Bronchial epithelial cell (primary cell): ENCODE data around the gene ZNF581. TPM values are rescaled to one million over a fixed set of nuclear protein-coding genes. Genes with fewer than 3 reads are reported as not detected.

Source experiments
- DNase-seq: peaks from one replicate; pipeline ENCODE4 v3.0.0-alpha.2; 2010; ENCODE audit warnings: low read depth
- FAIRE-seq: peaks from 2 replicates; lab custom pipeline; 2011; peaks lifted over from hg19 to GRCh38; lab: Jason Lieb, UNC
- H3K27me3 ChIP-seq: 2 replicates; pipeline ENCODE4 v1.5.1; 2011; ENCODE audit warnings: low read length; ENCODE audit not compliant: control insufficient read depth, insufficient read depth
- H3K36me3 ChIP-seq: 2 replicates; pipeline ENCODE4 v1.5.1; 2011; ENCODE audit warnings: low read length; ENCODE audit not compliant: control insufficient read depth, insufficient read depth
- H3K4me3 ChIP-seq: 2 replicates; pipeline ENCODE4 v1.5.1; 2011; ENCODE audit warnings: mild to moderate bottlenecking, low read depth, low read length, control low read depth
- CTCF ChIP-seq: IDR thresholded peaks from 2 replicates; pipeline ENCODE4 v1.5.1; 2011; ENCODE audit warnings: mild to moderate bottlenecking, moderate library complexity, low read length, control low read depth, inconsistent platforms; ENCODE audit not compliant: insufficient read depth, severe bottlenecking
- total RNA-seq: library from RNA; depleted of rRNA; stranded (reverse); fragments of >200 nt; gene quantifications from 2 replicates; pipeline ENCODE4 v1.2.1, GENCODE V29; 2014

Gene ZNF581
- total RNA-seq, 1 donor from 2014 or later = 19.2 TPM

DNA sequence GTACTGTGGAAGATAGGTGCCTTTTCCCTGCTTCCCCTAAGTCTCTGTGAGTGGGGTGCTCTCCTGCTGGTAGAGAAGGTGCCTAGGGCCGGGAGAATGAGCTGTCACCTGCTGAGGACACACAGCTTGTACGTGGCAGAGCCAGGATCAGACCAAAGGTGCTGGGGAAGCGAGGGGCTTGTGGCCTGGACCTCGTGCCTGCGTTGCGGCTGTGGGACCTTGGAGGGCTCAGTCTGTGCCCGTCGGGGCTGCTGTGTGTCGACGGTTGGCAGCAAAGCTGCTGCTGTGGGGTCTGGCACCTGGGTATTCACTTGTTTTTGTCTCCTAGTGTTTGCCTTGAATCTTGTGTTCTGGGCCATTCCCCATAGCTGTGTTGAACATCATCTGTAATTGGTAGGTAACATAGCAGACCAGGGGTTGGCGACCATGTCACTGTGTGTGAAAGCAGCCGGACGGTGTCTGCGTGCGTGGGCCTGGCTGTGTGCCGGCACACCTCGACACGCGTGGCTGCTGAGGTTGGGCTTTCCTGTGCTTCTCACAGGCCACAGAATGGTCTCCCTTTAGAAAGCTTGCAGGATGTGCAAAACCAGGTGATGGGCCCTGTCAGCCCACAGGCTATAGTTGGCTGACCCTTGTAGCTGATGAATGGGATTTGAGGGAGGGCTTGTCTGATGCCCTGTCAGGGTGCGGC, 20.5 kb downstream of the ZNF581 start:
- no peak for TF ChIP-seq CTCF
- no peak for DNase-seq
- H3K27me3 ChIP-seq = no peaks in the 10 kb centered on the region
- FAIRE-seq = no peak
- H3K36me3 ChIP-seq = peaks cover 55% of the 10 kb centered on the region
- H3K4me3 ChIP-seq = no peak overlapping the region

- no peaks in the 10 kb centered on the region for H3K27me3 ChIP-seq
- no peak for FAIRE-seq
- peaks cover 58% of the 10 kb centered on the region for H3K36me3 ChIP-seq
- TF ChIP-seq CTCF = no peak
- DNase-seq = no peak
- no peak overlapping the region for H3K4me3 ChIP-seq
Observed at GRCh38 chr19:55666343-55667005, 23.0 kb downstream of the ZNF581 start.

DNA sequence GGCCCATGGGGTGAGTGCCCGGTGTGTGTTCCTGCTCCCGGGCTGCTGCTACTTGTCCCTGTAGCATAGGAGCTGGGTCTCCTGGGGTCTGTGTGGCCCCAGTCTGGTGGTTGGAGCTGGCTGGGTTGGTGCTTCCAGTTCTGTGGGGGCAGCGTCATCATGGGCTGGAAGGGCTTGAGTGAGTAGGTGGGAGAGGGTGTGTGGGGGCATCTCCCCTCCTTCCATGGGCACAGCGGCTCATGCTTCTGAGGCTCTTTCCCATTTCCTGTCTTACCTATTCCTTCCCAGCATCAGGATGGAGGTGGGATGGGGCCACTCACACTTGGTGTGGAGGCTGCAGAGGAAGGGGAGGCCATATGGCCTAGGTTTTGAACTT, 23.5 kb downstream of the ZNF581 start:
- Histone ChIP-seq H3K4me3 (no peak overlapping the region), H3K36me3 (peaks cover 53% of the 10 kb centered on the region), H3K27me3 (no peaks in the 10 kb centered on the region)
- FAIRE-seq = no peak
- DNase-seq = no peak
- TF ChIP-seq CTCF = no peak

DNA sequence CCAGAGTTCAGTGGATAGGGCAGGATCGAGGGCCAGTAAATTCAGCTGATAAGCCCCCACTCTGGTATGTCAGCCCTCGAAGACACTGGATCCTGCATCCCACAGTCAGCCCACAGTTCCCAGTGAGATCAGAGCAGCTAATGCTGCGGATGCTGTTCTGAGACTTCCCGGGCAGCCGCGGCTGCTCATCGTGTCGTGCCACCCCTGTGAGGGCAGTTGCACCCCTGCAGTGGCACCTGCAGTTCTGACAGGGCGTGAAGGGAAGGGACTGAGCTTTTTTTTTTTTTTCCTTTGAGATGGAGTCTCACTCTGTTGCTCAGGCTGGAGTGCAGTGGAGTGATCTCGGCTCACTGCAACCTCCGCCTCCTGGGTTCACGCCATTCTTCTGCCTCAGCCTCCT, 24.1 kb downstream of the ZNF581 start:
- Histone ChIP-seq H3K36me3 (peaks cover 51% of the 10 kb centered on the region), H3K4me3 (no peak overlapping the region), H3K27me3 (no peaks in the 10 kb centered on the region)
- no peak for DNase-seq
- TF ChIP-seq CTCF = no peak
- FAIRE-seq = no peak

DNA sequence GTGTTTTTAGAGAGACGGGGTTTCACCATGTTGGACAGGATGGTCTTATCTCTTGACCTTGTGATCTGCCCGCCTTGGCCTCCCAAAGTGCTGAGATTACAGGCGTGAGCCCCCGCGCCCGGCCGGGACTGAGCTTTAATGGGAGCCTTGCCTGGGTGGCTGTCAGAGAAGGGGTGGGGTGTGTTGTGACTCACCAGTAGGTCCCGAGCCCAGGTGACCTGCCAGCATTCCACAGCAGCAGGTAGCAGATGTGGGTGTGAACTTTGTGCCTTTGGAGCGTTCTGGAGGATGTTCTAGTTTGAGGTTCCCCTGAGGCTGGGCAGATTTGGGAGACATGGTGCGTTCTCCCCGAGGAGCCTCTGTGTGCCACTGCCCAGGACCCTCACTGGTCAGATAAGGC, 24.5 kb downstream of the ZNF581 start:
- DNase-seq (peak; percentile 39), FAIRE-seq (peak; percentile 43)
- no peak for TF ChIP-seq CTCF
- Histone ChIP-seq H3K4me3 (no peak overlapping the region), H3K36me3 (peaks cover 48% of the 10 kb centered on the region), H3K27me3 (no peaks in the 10 kb centered on the region)
